Testis (tissue), 2 donors: ENCODE data around the gene KDM4C.

Source experiments
- POLR2A ChIP-seq: fragments of 450-650 bp; IDR thresholded peaks from one replicate; pipeline ENCODE4 v1.6.1; 2017; ENCODE audit warnings: antibody characterized with exemption, mild to moderate bottlenecking, moderate library complexity
- TF ChIP-seq, protein P1 (sequence below), 3 experiments: fragments of 450-650 bp in 2 of 3; fragments of 200-600 bp in 1 of 3; sonication (generic) in 1 of 3; IDR thresholded peaks; one replicate each; pipeline ENCODE4 v1.5.1; 2016 to 2019; ENCODE audit warnings: antibody characterized with exemption in 3 of 3, mild to moderate bottlenecking in 2 of 3, moderate library complexity in 1 of 3

- TF ChIP-seq POLR2A, result no peak
- TF ChIP-seq, protein P1, sequence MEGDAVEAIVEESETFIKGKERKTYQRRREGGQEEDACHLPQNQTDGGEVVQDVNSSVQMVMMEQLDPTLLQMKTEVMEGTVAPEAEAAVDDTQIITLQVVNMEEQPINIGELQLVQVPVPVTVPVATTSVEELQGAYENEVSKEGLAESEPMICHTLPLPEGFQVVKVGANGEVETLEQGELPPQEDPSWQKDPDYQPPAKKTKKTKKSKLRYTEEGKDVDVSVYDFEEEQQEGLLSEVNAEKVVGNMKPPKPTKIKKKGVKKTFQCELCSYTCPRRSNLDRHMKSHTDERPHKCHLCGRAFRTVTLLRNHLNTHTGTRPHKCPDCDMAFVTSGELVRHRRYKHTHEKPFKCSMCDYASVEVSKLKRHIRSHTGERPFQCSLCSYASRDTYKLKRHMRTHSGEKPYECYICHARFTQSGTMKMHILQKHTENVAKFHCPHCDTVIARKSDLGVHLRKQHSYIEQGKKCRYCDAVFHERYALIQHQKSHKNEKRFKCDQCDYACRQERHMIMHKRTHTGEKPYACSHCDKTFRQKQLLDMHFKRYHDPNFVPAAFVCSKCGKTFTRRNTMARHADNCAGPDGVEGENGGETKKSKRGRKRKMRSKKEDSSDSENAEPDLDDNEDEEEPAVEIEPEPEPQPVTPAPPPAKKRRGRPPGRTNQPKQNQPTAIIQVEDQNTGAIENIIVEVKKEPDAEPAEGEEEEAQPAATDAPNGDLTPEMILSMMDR (IDR thresholded peaks at IDR 0.05), result no peak
Measured at GRCh38 chr9:6758248-6758497, 400 bp downstream of the KDM4C start.
